ENCODE data around the gene ARID4B. TPM values are rescaled to one million over a fixed set of nuclear protein-coding genes. Genes with fewer than 3 reads are reported as not detected.

Gene ARID4B
- polyA plus RNA-seq, 2 donors: 7.0 to 12.3 TPM

- Histone ChIP-seq H3K9me3 (ENCODE audit: control insufficient read depth in 2 of 2, insufficient read depth in 1 of 2, low read depth in 1 of 2, low read length in 1 of 2) (no peaks in the 10 kb centered on the region), H3K4me1 (ENCODE audit: control insufficient read depth in 2 of 2, insufficient read depth in 2 of 2, low read length in 1 of 2) (no peaks in the 10 kb centered on the region), H3K27me3 (ENCODE audit: control insufficient read depth in 1 of 2, insufficient read depth in 2 of 2, low read length in 2 of 2) (no peaks in the 10 kb centered on the region), H3K36me3 (ENCODE audit: control insufficient read depth in 2 of 2, insufficient read depth in 2 of 2, low read length in 1 of 2) (peaks cover 3 to 7% of the 10 kb centered on the region in 2 donors), H3K27ac (ENCODE audit: low read depth in 2 of 2, low read length in 1 of 2) (no peak overlapping the region), H3K4me3 (ENCODE audit: low read depth in 1 of 2, low read length in 2 of 2) (no peak overlapping the region)
Observed at GRCh38 chr1:235190431-235190830, 137.5 kb downstream of the ARID4B start.

- H3K9me3 ChIP-seq (ENCODE audit: control insufficient read depth in 2 of 2, insufficient read depth in 1 of 2, low read depth in 1 of 2, low read length in 1 of 2): no peaks in the 10 kb centered on the region
- no peaks in the 10 kb centered on the region for H3K4me1 ChIP-seq (ENCODE audit: control insufficient read depth in 2 of 2, insufficient read depth in 2 of 2, low read length in 1 of 2)
- H3K27me3 ChIP-seq (ENCODE audit: control insufficient read depth in 1 of 2, insufficient read depth in 2 of 2, low read length in 2 of 2): no peaks in the 10 kb centered on the region
- no peak overlapping the region for H3K4me3 ChIP-seq (ENCODE audit: low read depth in 1 of 2, low read length in 2 of 2)
- WGBS, 2 donors: 82 to 87% methylated on average over 4 of the region's 4 CpGs
- H3K36me3 ChIP-seq (ENCODE audit: control insufficient read depth in 2 of 2, insufficient read depth in 2 of 2, low read length in 1 of 2): no peaks in the 10 kb centered on the region
- H3K27ac ChIP-seq (ENCODE audit: low read depth in 2 of 2, low read length in 1 of 2): no peak overlapping the region
Observed at GRCh38 chr1:235187316-235187715, 140.7 kb downstream of the ARID4B start.

DNA sequence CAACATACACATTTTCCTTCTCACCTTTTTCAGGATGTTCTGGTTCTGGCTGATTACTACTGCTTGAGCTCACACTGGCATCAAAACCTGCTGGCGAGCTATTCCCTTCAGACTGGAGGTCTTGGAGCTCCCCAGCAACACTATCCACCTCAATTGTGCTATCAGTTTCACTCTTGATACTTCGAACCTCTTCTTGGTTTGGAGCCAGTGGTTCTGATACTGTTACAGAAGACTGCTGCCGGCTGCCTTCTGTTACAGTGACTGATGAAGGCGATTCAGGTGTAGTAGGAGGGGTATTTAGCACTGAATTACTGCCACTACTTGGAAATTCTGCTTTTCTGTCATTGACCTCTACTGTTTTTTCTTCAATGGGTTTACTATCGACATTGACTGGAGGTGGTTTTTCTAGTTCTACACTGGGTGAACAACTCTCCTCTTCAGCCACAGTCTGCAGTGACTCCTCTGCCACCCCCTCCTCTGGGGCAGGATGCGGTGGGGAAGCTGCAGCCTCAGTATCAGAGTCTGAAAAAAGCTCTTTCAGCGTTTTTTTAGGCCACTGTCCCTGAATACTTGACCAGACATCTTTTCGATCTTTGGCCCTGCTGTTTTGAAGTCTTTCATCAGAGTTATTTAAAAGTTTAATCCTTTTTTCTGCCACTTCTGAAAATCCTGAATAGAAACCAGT, 146.3 kb downstream of the ARID4B start:
- Histone ChIP-seq H3K36me3 (ENCODE audit: control insufficient read depth in 2 of 2, insufficient read depth in 2 of 2, low read length in 1 of 2) (peaks cover 3 to 6% of the 10 kb centered on the region in 2 donors), H3K27ac (ENCODE audit: low read depth in 2 of 2, low read length in 1 of 2) (no peak overlapping the region), H3K9me3 (ENCODE audit: control insufficient read depth in 2 of 2, insufficient read depth in 1 of 2, low read depth in 1 of 2, low read length in 1 of 2) (no peaks in the 10 kb centered on the region), H3K4me3 (ENCODE audit: low read depth in 1 of 2, low read length in 2 of 2) (no peak overlapping the region), H3K27me3 (ENCODE audit: control insufficient read depth in 1 of 2, insufficient read depth in 2 of 2, low read length in 2 of 2) (no peaks in the 10 kb centered on the region), H3K4me1 (ENCODE audit: control insufficient read depth in 2 of 2, insufficient read depth in 2 of 2, low read length in 1 of 2) (no peaks in the 10 kb centered on the region)
- 86 to 88% methylated on average over 8 of the region's 8 CpGs for WGBS, 2 donors

DNA sequence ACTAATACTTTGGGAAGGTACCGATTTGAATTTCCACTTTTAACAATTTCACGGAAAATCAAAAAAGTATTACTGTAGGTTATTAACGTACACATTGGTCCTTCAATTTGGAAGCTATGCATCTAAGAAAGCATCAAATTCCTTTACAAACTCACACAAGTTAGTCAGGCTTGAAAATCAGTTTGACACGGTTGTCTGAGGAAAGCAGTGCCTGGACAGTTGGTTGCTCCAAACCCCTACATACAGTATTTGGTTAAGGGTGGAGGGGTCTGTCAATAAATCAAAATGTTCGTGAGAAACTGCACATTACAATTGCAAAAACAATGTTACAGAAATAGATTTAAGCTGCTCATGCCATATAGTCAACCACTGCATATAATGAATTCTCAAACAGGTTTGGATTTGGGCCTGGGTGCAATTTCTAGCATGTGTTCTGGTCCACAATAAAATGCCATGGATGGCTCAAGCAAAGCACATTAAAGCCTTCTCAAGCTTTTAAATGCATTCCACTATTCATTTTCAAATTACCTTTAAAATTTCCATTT, 147.0 kb downstream of the ARID4B start:
- peaks cover 3 to 9% of the 10 kb centered on the region in 2 donors for H3K36me3 ChIP-seq (ENCODE audit: control insufficient read depth in 2 of 2, insufficient read depth in 2 of 2, low read length in 1 of 2)

GRCh38 chr1:235176486-235176885, 151.5 kb downstream of the ARID4B start:
- no peak overlapping the region for H3K4me3 ChIP-seq (ENCODE audit: low read depth in 1 of 2, low read length in 2 of 2)
- H3K36me3 ChIP-seq (ENCODE audit: control insufficient read depth in 2 of 2, insufficient read depth in 2 of 2, low read length in 1 of 2): peaks cover 2 to 4% of the 10 kb centered on the region in 2 donors
- no peaks in the 10 kb centered on the region for H3K4me1 ChIP-seq (ENCODE audit: control insufficient read depth in 2 of 2, insufficient read depth in 2 of 2, low read length in 1 of 2)
- 89 to 90% methylated on average over 7 of the region's 7 CpGs for WGBS, 2 donors
- no peaks in the 10 kb centered on the region for H3K9me3 ChIP-seq (ENCODE audit: control insufficient read depth in 2 of 2, insufficient read depth in 1 of 2, low read depth in 1 of 2, low read length in 1 of 2)
- H3K27ac ChIP-seq (ENCODE audit: low read depth in 2 of 2, low read length in 1 of 2): no peak overlapping the region
- no peaks in the 10 kb centered on the region for H3K27me3 ChIP-seq (ENCODE audit: control insufficient read depth in 1 of 2, insufficient read depth in 2 of 2, low read length in 2 of 2)

More for the DNA sequence above, 147.0 kb downstream of the ARID4B start:
- Histone ChIP-seq H3K4me1 (ENCODE audit: control insufficient read depth in 2 of 2, insufficient read depth in 2 of 2, low read length in 1 of 2) (no peaks in the 10 kb centered on the region), H3K27me3 (ENCODE audit: control insufficient read depth in 1 of 2, insufficient read depth in 2 of 2, low read length in 2 of 2) (no peaks in the 10 kb centered on the region), H3K27ac (ENCODE audit: low read depth in 2 of 2, low read length in 1 of 2) (no peak overlapping the region), H3K9me3 (ENCODE audit: control insufficient read depth in 2 of 2, insufficient read depth in 1 of 2, low read depth in 1 of 2, low read length in 1 of 2) (no peaks in the 10 kb centered on the region), H3K4me3 (ENCODE audit: low read depth in 1 of 2, low read length in 2 of 2) (no peak overlapping the region)
- 92% methylated on average over 5 of the region's 5 CpGs for WGBS, 2 donors

DNA sequence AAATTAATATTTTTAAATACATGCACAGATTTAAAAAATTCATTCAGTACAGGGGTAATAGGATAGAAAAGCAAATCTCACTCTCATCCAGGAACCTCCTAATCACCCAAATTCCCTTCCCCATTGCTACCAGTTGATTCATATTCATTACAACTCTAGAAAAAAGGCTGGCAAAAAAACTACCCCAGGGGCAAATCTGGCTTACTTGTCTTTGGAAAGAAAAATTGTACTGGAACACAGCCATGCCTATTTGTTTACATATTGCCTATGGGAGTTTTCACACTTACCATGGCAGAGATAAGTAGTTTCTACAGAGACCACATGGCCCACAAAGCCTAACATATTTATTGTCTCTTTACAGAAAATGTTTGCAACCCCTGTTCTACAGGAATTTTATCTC, 158.0 kb downstream of the ARID4B start:
- Histone ChIP-seq H3K4me1 (ENCODE audit: control insufficient read depth in 2 of 2, insufficient read depth in 2 of 2, low read length in 1 of 2) (no peaks in the 10 kb centered on the region), H3K36me3 (ENCODE audit: control insufficient read depth in 2 of 2, insufficient read depth in 2 of 2, low read length in 1 of 2) (peaks cover 2% of the 10 kb centered on the region in 2 donors), H3K27me3 (ENCODE audit: control insufficient read depth in 1 of 2, insufficient read depth in 2 of 2, low read length in 2 of 2) (no peaks in the 10 kb centered on the region), H3K4me3 (ENCODE audit: low read depth in 1 of 2, low read length in 2 of 2) (no peak overlapping the region), H3K27ac (ENCODE audit: low read depth in 2 of 2, low read length in 1 of 2) (no peak overlapping the region), H3K9me3 (ENCODE audit: control insufficient read depth in 2 of 2, insufficient read depth in 1 of 2, low read depth in 1 of 2, low read length in 1 of 2) (no peaks in the 10 kb centered on the region)

- no peaks in the 10 kb centered on the region for H3K9me3 ChIP-seq (ENCODE audit: control insufficient read depth in 2 of 2, insufficient read depth in 1 of 2, low read depth in 1 of 2, low read length in 1 of 2)
- 94 to 97% methylated on average over 3 of the region's 3 CpGs for WGBS, 2 donors
Observed at GRCh38 chr1:235168375-235168774, 159.6 kb downstream of the ARID4B start.

GRCh38 chr1:235161685-235162327, 166.2 kb downstream of the ARID4B start:
- Histone ChIP-seq H3K36me3 (ENCODE audit: control insufficient read depth in 2 of 2, insufficient read depth in 2 of 2, low read length in 1 of 2) (peaks cover 0 to 3% of the 10 kb centered on the region in 2 donors), H3K27me3 (ENCODE audit: control insufficient read depth in 1 of 2, insufficient read depth in 2 of 2, low read length in 2 of 2) (no peaks in the 10 kb centered on the region), H3K27ac (ENCODE audit: low read depth in 2 of 2, low read length in 1 of 2) (peak overlapping the region; percentile 58 to 98), H3K4me1 (ENCODE audit: control insufficient read depth in 2 of 2, insufficient read depth in 2 of 2, low read length in 1 of 2) (peaks cover 0 to 3% of the 10 kb centered on the region in 2 donors), H3K9me3 (ENCODE audit: control insufficient read depth in 2 of 2, insufficient read depth in 1 of 2, low read depth in 1 of 2, low read length in 1 of 2) (no peaks in the 10 kb centered on the region), H3K4me3 (ENCODE audit: low read depth in 1 of 2, low read length in 2 of 2) (peak overlapping the region; percentile 66 to 97)
- 62 to 64% methylated on average over 21 of the region's 21 CpGs for WGBS, 2 donors

More at GRCh38 chr1:235168375-235168774, 159.6 kb downstream of the ARID4B start:
- H3K36me3 ChIP-seq (ENCODE audit: control insufficient read depth in 2 of 2, insufficient read depth in 2 of 2, low read length in 1 of 2): peaks cover 0 to 2% of the 10 kb centered on the region in 2 donors
- H3K27me3 ChIP-seq (ENCODE audit: control insufficient read depth in 1 of 2, insufficient read depth in 2 of 2, low read length in 2 of 2): no peaks in the 10 kb centered on the region
- H3K4me1 ChIP-seq (ENCODE audit: control insufficient read depth in 2 of 2, insufficient read depth in 2 of 2, low read length in 1 of 2): no peaks in the 10 kb centered on the region
- no peak overlapping the region for H3K27ac ChIP-seq (ENCODE audit: low read depth in 2 of 2, low read length in 1 of 2)
- no peak overlapping the region for H3K4me3 ChIP-seq (ENCODE audit: low read depth in 1 of 2, low read length in 2 of 2)

DNA sequence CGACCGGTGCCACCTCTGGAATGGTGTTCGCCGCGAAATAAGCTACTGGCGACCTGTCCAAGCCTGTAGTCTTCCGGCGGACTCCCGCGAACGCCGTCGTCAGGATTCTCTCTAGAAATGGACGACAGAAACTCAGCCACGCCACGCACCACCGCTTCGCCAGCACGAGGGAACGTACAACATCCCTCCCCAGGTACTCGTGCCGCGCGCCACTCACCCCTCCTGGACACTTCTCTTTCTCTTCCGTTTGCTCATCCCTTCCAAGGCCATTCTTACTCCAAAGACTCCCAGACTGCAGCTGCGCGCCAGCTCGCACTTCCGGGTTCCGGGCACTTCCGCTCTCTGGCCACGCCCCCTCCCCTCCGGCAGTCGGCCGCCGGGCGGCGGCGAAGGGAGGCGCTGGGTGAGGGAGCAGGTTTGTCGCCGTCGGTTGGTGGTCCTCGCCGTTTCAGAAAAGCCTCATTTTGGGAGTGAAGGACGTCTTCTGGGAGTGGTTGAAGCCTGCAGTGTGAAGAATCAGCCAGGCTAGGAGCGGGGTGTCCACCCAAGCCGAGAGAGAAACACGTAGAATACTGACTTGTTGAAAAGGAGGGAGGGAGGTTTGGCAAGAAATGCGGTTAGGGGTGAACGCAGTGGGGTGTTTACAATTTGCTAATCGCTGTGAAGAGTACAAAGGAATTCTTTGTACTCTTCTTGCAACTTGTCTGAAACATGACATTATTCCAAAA, 166.9 kb downstream of the ARID4B start, which contains the start of gene RBM34:
TSS of gene RBM34 (minus strand) at position 294 of the 728 bp plus-strand sequence. CDS start at position 270, 24 bp downstream.
- H3K27ac ChIP-seq (ENCODE audit: low read depth in 2 of 2, low read length in 1 of 2): peak within 1 kb of the TSS; percentile 93 to 98
- H3K9me3 ChIP-seq (ENCODE audit: control insufficient read depth in 2 of 2, insufficient read depth in 1 of 2, low read depth in 1 of 2, low read length in 1 of 2): no peaks in the 10 kb centered on the region
- H3K27me3 ChIP-seq (ENCODE audit: control insufficient read depth in 1 of 2, insufficient read depth in 2 of 2, low read length in 2 of 2): no peaks in the 10 kb centered on the region
- peaks cover under 1 to 7% of the 10 kb centered on the region in 2 donors for H3K36me3 ChIP-seq (ENCODE audit: control insufficient read depth in 2 of 2, insufficient read depth in 2 of 2, low read length in 1 of 2)
- WGBS, 2 donors: 0 to 1% methylated on average over 52 of the region's 52 CpGs
- H3K4me3 ChIP-seq (ENCODE audit: low read depth in 1 of 2, low read length in 2 of 2): peak within 1 kb of the TSS; percentile 66 to 97
- peaks cover 0 to 3% of the 10 kb centered on the region in 2 donors for H3K4me1 ChIP-seq (ENCODE audit: control insufficient read depth in 2 of 2, insufficient read depth in 2 of 2, low read length in 1 of 2)

Measured in esophagus (tissue), 2 donors.